OCI-LY3 (cell line): ENCODE results near the gene PEX6.

Source experiments
- H2AFZ ChIP-seq: fragments of 200-600, 300-600 bp; shearing (Covaris generic); 2 replicates; pipeline ENCODE4 v1.6.0; 2014; ENCODE audit warnings: antibody characterized with exemption, low read depth, low read length
- H3K27ac ChIP-seq: fragments of 200-600, 300-600 bp; sonication (generic); 2 replicates; pipeline ENCODE4 v1.5.1; 2014; ENCODE audit warnings: mild to moderate bottlenecking, low read length, moderate library complexity, mixed read lengths
- H3K27me3 ChIP-seq: fragments of 200-600, 300-600 bp; sonication (generic); 2 replicates; pipeline ENCODE4 v1.6.1; 2014; ENCODE audit warnings: low read depth, low read length, mixed read lengths
- H3K36me3 ChIP-seq: fragments of 200-600, 300-600 bp; sonication (generic); replicated peaks from 2 replicates; pipeline ENCODE3; 2014; ENCODE audit warnings: low read depth, low read length, mixed read lengths
- H3K4me1 ChIP-seq: fragments of 300-600, 200-600 bp; sonication (generic); 2 replicates; pipeline ENCODE4 v1.6.1; 2014; ENCODE audit warnings: low read length, mixed read lengths
- H3K4me2 ChIP-seq: fragments of 200-600, 300-600 bp; sonication (generic); 2 replicates; pipeline ENCODE4 v1.6.1; 2014; ENCODE audit warnings: low read length, mixed read lengths
- H3K4me3 ChIP-seq: fragments of 300-600, 200-600 bp; sonication (generic); 2 replicates; pipeline ENCODE4 v1.5.1; 2014; ENCODE audit warnings: antibody characterized with exemption, mild to moderate bottlenecking, low read length, moderate library complexity
- H3K79me2 ChIP-seq: fragments of 300-600, 200-600 bp; shearing (Covaris generic); 2 replicates; pipeline ENCODE4 v1.6.1; 2014; ENCODE audit warnings: mild to moderate bottlenecking, low read length, mixed read lengths
- H3K9ac ChIP-seq: fragments of 300-600, 200-600 bp; shearing (Covaris generic); 2 replicates; pipeline ENCODE4 v1.6.0; 2014; ENCODE audit warnings: mild to moderate bottlenecking, low read length, moderate library complexity
- H3K9me3 ChIP-seq: fragments of 200-600, 300-600 bp; shearing (Covaris generic); 2 replicates; pipeline ENCODE4 v1.6.1; 2014; ENCODE audit warnings: low read length, mixed read lengths; ENCODE audit not compliant: insufficient read depth
- H4K20me1 ChIP-seq: fragments of 200-600, 300-600 bp; sonication (generic); 2 replicates; pipeline ENCODE4 v1.6.1; 2016; ENCODE audit warnings: low read length, mixed read lengths; ENCODE audit not compliant: insufficient read depth
- CTCF ChIP-seq: fragments of 200-600, 300-600 bp; sonication (generic); IDR thresholded peaks from 2 replicates; pipeline ENCODE4 v1.5.1; 2014; ENCODE audit warnings: antibody characterized with exemption, low read length, low read depth
- EZH2phosphoT487 ChIP-seq: fragments of 200-600 bp; shearing (Covaris generic); IDR thresholded peaks from 2 replicates; pipeline ENCODE4 v1.6.1; 2018; ENCODE audit warnings: antibody characterized with exemption, mixed run types, low read depth

Gene PEX6

GRCh38 chr6:42973926-42974325, 5.1 kb downstream of the PEX6 start:
- peaks cover 8% of the 10 kb centered on the region; the same call in 1 of the 2 replicates for H3K4me1 ChIP-seq
- H3K4me3 ChIP-seq: no peak overlapping the region
- no peak overlapping the region for H3K27ac ChIP-seq
- H3K9me3 ChIP-seq: no peaks in the 10 kb centered on the region
- no peak for TF ChIP-seq CTCF
- no peak for TF ChIP-seq EZH2phosphoT487
- H2AFZ ChIP-seq: no peak overlapping the region
- no peak overlapping the region for H3K4me2 ChIP-seq
- H4K20me1 ChIP-seq: no peaks in the 10 kb centered on the region
- H3K36me3 ChIP-seq: peaks cover 11% of the 10 kb centered on the region
- H3K9ac ChIP-seq: no peak overlapping the region
- H3K27me3 ChIP-seq: no peaks in the 10 kb centered on the region
- H3K79me2 ChIP-seq: peaks cover 21% of the 10 kb centered on the region

- no peak overlapping the region for H3K4me3 ChIP-seq
- no peak overlapping the region for H3K27ac ChIP-seq
- H3K27me3 ChIP-seq: no peaks in the 10 kb centered on the region
- no peak overlapping the region for H3K4me2 ChIP-seq
- H3K79me2 ChIP-seq: peaks cover 1% of the 10 kb centered on the region; the same call in 1 of the 2 replicates
- H4K20me1 ChIP-seq: no peaks in the 10 kb centered on the region
- H3K9ac ChIP-seq: no peak overlapping the region
- TF ChIP-seq CTCF (no peak), EZH2phosphoT487 (no peak)
- peaks cover 6% of the 10 kb centered on the region for H3K36me3 ChIP-seq
- no peaks in the 10 kb centered on the region for H3K4me1 ChIP-seq
- no peaks in the 10 kb centered on the region for H3K9me3 ChIP-seq
- no peak overlapping the region for H2AFZ ChIP-seq
These were observed 7.1 kb downstream of the PEX6 start for GRCh38 chr6:42971746-42972327.

- Histone ChIP-seq H3K9ac (no peak overlapping the region), H4K20me1 (no peaks in the 10 kb centered on the region), H2AFZ (no peak overlapping the region), H3K4me3 (no peak overlapping the region), H3K27me3 (no peaks in the 10 kb centered on the region), H3K9me3 (no peaks in the 10 kb centered on the region), H3K36me3 (peaks cover 5% of the 10 kb centered on the region), H3K79me2 (no peaks in the 10 kb centered on the region), H3K27ac (no peak overlapping the region), H3K4me2 (no peak overlapping the region), H3K4me1 (no peaks in the 10 kb centered on the region)
- TF ChIP-seq EZH2phosphoT487 (no peak), CTCF (no peak)
These were observed 7.9 kb downstream of the PEX6 start for GRCh38 chr6:42970871-42971612.

- Histone ChIP-seq H3K79me2 (no peaks in the 10 kb centered on the region), H3K9ac (no peak overlapping the region), H2AFZ (no peak overlapping the region), H4K20me1 (no peaks in the 10 kb centered on the region), H3K4me3 (no peak overlapping the region), H3K27me3 (no peaks in the 10 kb centered on the region), H3K9me3 (no peaks in the 10 kb centered on the region), H3K36me3 (peaks cover 5% of the 10 kb centered on the region), H3K4me2 (no peak overlapping the region), H3K4me1 (no peaks in the 10 kb centered on the region), H3K27ac (no peak overlapping the region)
- TF ChIP-seq CTCF: no peak
- no peak for TF ChIP-seq EZH2phosphoT487
These were observed 9.0 kb downstream of the PEX6 start for GRCh38 chr6:42969934-42970333.
